Osteocyte (in vitro differentiated cells): ENCODE results near the gene MAMDC4. TPM values are rescaled to one million over a fixed set of nuclear protein-coding genes. Genes with fewer than 3 reads are reported as not detected.
A peak's percentile ranks its signal among the peaks of the same experiment; 100 is the strongest.
"Not testable (repeated sequence)": the region's sequence is repeated elsewhere in the genome, so short reads cannot be mapped to it uniquely, and the experiment has no call there.

Source experiments
- DNase-seq: peaks from one replicate; pipeline ENCODE4 v3.0.0; 2021; ENCODE audit warnings: mixed read lengths; ENCODE audit not compliant: unreplicated experiment; ENCODE audit errors: extremely low spot score
- H3K27ac Mint-ChIP-seq: one replicate; pipeline ENCODE4 v1.8.0; 2021; ENCODE audit warnings: mild to moderate bottlenecking, mixed read lengths; ENCODE audit not compliant: unreplicated experiment
- H3K27me3 Mint-ChIP-seq: one replicate; pipeline ENCODE4 v1.8.0; 2021; ENCODE audit warnings: mixed read lengths; ENCODE audit not compliant: unreplicated experiment
- H3K36me3 Mint-ChIP-seq: one replicate; pipeline ENCODE4 v1.8.0; 2021; ENCODE audit warnings: mixed read lengths; ENCODE audit not compliant: unreplicated experiment
- H3K4me1 Mint-ChIP-seq: one replicate; pipeline ENCODE4 v1.8.0; 2021; ENCODE audit warnings: mixed read lengths; ENCODE audit not compliant: unreplicated experiment
- H3K4me3 Mint-ChIP-seq: one replicate; pipeline ENCODE4 v1.8.0; 2021; ENCODE audit warnings: mild to moderate bottlenecking, moderate library complexity, mixed read lengths; ENCODE audit not compliant: unreplicated experiment
- H3K9me3 Mint-ChIP-seq: one replicate; pipeline ENCODE4 v1.8.0; 2021; ENCODE audit warnings: mixed read lengths; ENCODE audit not compliant: unreplicated experiment
- CTCF ChIP-seq: fragments of 200-600 bp; sonication (generic); IDR thresholded peaks from 2 replicates; pipeline ENCODE4 v1.5.0; 2021; ENCODE audit warnings: antibody characterized with exemption, mild to moderate bottlenecking, moderate library complexity
- total RNA-seq: library from RNA; stranded (reverse); gene quantifications from 2 replicates; pipeline ENCODE4 v1.2.1, GENCODE V29; 2021

Gene MAMDC4
- total RNA-seq, 1 donor from 2014 or later = 9.4 TPM

- Mint-ChIP-seq H3K4me1 (peaks cover 18% of the 10 kb centered on the region), H3K27ac (no peak overlapping the region), H3K27me3 (peaks cover 4% of the 10 kb centered on the region), H3K9me3 (no peaks in the 10 kb centered on the region), H3K36me3 (no peaks in the 10 kb centered on the region), H3K4me3 (no peak overlapping the region)
- TF ChIP-seq CTCF = no peak
- DNase-seq = no peak
These were observed 28.5 kb downstream of the MAMDC4 start for GRCh38 chr9:136880651-136881050.

GRCh38 chr9:136881691-136882108 lies 29.6 kb downstream of the MAMDC4 start:
- peak overlapping the region; percentile 35 for H3K4me3 Mint-ChIP-seq
- H3K4me1 Mint-ChIP-seq = peaks cover 18% of the 10 kb centered on the region
- H3K36me3 Mint-ChIP-seq = no peaks in the 10 kb centered on the region
- H3K27ac Mint-ChIP-seq = no peak overlapping the region
- no peaks in the 10 kb centered on the region for H3K9me3 Mint-ChIP-seq
- no peak for DNase-seq
- peaks cover 4% of the 10 kb centered on the region for H3K27me3 Mint-ChIP-seq
- TF ChIP-seq CTCF = no peak

- H3K4me3 Mint-ChIP-seq = no peak overlapping the region
These were observed 30.2 kb downstream of the MAMDC4 start for GRCh38 chr9:136882109-136882946.

GRCh38 chr9:136882947-136883283 lies 30.8 kb downstream of the MAMDC4 start:
- peak overlapping the region; percentile 44 for H3K27ac Mint-ChIP-seq

More at GRCh38 chr9:136882109-136882946, 30.2 kb downstream of the MAMDC4 start:
- Mint-ChIP-seq H3K4me1 (peaks cover 23% of the 10 kb centered on the region), H3K36me3 (no peaks in the 10 kb centered on the region), H3K9me3 (no peaks in the 10 kb centered on the region), H3K27me3 (peaks cover 3% of the 10 kb centered on the region), H3K27ac (peak overlapping the region; percentile 44)
- no peak for DNase-seq
- TF ChIP-seq CTCF = no peak

GRCh38 chr9:136883670-136884069 lies 31.5 kb downstream of the MAMDC4 start:
- H3K36me3 Mint-ChIP-seq, H3K27me3 Mint-ChIP-seq, H3K9me3 Mint-ChIP-seq, H3K27ac Mint-ChIP-seq, DNase-seq, H3K4me3 Mint-ChIP-seq: not testable (repeated sequence)
- H3K4me1 Mint-ChIP-seq = peaks cover 26% of the 10 kb centered on the region

More at GRCh38 chr9:136882947-136883283, 30.8 kb downstream of the MAMDC4 start:
- H3K27me3 Mint-ChIP-seq, H3K4me3 Mint-ChIP-seq, H3K9me3 Mint-ChIP-seq, DNase-seq, H3K36me3 Mint-ChIP-seq: not testable (repeated sequence)
- peaks cover 26% of the 10 kb centered on the region for H3K4me1 Mint-ChIP-seq

GRCh38 chr9:136885950-136886578 lies 33.9 kb downstream of the MAMDC4 start, which contains the start of gene TRAF2:
Gene TRAF2, plus strand, starts transcription at chr9:136886516. Its CDS starts 12,225 bp downstream, at chr9:136898741.
- Mint-ChIP-seq H3K36me3 (no peaks in the 10 kb centered on the region), H3K27me3 (no peaks in the 10 kb centered on the region), H3K9me3 (no peaks in the 10 kb centered on the region), H3K4me1 (peaks cover 26% of the 10 kb centered on the region), H3K4me3 (peak within 1 kb of the TSS; percentile 78), H3K27ac (peak within 1 kb of the TSS; percentile 81)
- TF ChIP-seq CTCF = no peak
- peak; percentile 99 for DNase-seq
